Panc1 (cell line): ENCODE results near the gene PROZ.

ENCODE experiments used
- CTCF ChIP-seq: fragments of 450-650 bp; IDR thresholded peaks from 2 replicates; pipeline ENCODE4 v1.5.1; 2017; ENCODE audit warnings: mild to moderate bottlenecking
- POLR2AphosphoS5 ChIP-seq: IDR thresholded peaks from 2 replicates; pipeline ENCODE4 v1.6.1; 2012; ENCODE audit warnings: mild to moderate bottlenecking, low read depth, low read length, moderate library complexity
- REST ChIP-seq, 2 experiments: IDR thresholded peaks; 2 replicates each; pipeline ENCODE4 v1.6.1; 2011 to 2012; ENCODE audit warnings: low read depth in 2 of 2, control low read depth in 1 of 2, low read length in 1 of 2, mild to moderate bottlenecking in 1 of 2, moderate library complexity in 1 of 2; ENCODE audit not compliant: insufficient read depth in 1 of 2
- SIN3A ChIP-seq: IDR thresholded peaks from 2 replicates; pipeline ENCODE4 v1.6.1; 2012; ENCODE audit warnings: low read depth, mild to moderate bottlenecking, low read length, moderate library complexity, borderline replicate concordance; ENCODE audit not compliant: insufficient read depth

GRCh38 chr13:113157929-113158747 is at the start of gene PROZ:
- TF ChIP-seq REST (IDR thresholded peaks at IDR 0.05; ENCODE audit: insufficient read depth in 1 of 2, low read depth in 2 of 2, low read length in 1 of 2) (no peak), CTCF (no peak), POLR2AphosphoS5 (no peak), SIN3A (no peak)
